ENCODE measurements around the gene OSTM1.

OSTM1 gene

GRCh38 chr6:108100003-108100402 lies 25.5 kb upstream of the OSTM1 start:
- DNase-seq (ENCODE audit: low read depth in 2 of 2), result no peak

- DNase-seq (ENCODE audit: low read depth in 2 of 2), result no peak
Measured at GRCh38 chr6:108097882-108098281, 23.3 kb upstream of the OSTM1 start.

GRCh38 chr6:108093781-108094300 lies 19.3 kb upstream of the OSTM1 start:
- DNase-seq (ENCODE audit: low read depth in 2 of 2), result no peak

GRCh38 chr6:108091288-108091687 lies 16.7 kb upstream of the OSTM1 start:
- no peak for DNase-seq (ENCODE audit: low read depth in 2 of 2)

GRCh38 chr6:108083349-108083748 lies 8.8 kb upstream of the OSTM1 start:
- DNase-seq (ENCODE audit: low read depth in 2 of 2), result no peak

- DNase-seq (ENCODE audit: low read depth in 2 of 2), result no peak
Measured at GRCh38 chr6:108082539-108082938, 8.0 kb upstream of the OSTM1 start.

GRCh38 chr6:108080010-108080780 lies 5.7 kb upstream of the OSTM1 start:
- DNase-seq (ENCODE audit: low read depth in 2 of 2), result no peak

GRCh38 chr6:108078191-108078590 lies 3.6 kb upstream of the OSTM1 start:
- no peak for DNase-seq (ENCODE audit: low read depth in 2 of 2)

GRCh38 chr6:108074057-108074358 lies 533 bp downstream of the OSTM1 start:
- DNase-seq (ENCODE audit: low read depth in 2 of 2), result no peak

- no peak for DNase-seq (ENCODE audit: low read depth in 2 of 2)
Measured at GRCh38 chr6:108071736-108072276, 2.7 kb downstream of the OSTM1 start.

- DNase-seq (ENCODE audit: low read depth in 2 of 2), result no peak
Measured at GRCh38 chr6:108068618-108069017, 5.9 kb downstream of the OSTM1 start.

GRCh38 chr6:108068182-108068581 lies 6.4 kb downstream of the OSTM1 start:
- DNase-seq (ENCODE audit: low read depth in 2 of 2), result no peak

- no peak for DNase-seq (ENCODE audit: low read depth in 2 of 2)
Measured at GRCh38 chr6:108052706-108053105, 21.8 kb downstream of the OSTM1 start.

- no peak for DNase-seq (ENCODE audit: low read depth in 2 of 2)
Measured at GRCh38 chr6:108051481-108051880, 23.1 kb downstream of the OSTM1 start.

- no peak for DNase-seq (ENCODE audit: low read depth in 2 of 2)
Measured at GRCh38 chr6:108039681-108040080, 34.9 kb downstream of the OSTM1 start.

GRCh38 chr6:108036884-108037283 lies 37.7 kb downstream of the OSTM1 start:
- no peak for DNase-seq (ENCODE audit: low read depth in 2 of 2)

- DNase-seq (ENCODE audit: low read depth in 2 of 2), result no peak
Measured at GRCh38 chr6:108031968-108032367, 42.6 kb downstream of the OSTM1 start.

GRCh38 chr6:108030211-108030610 lies 44.3 kb downstream of the OSTM1 start:
- DNase-seq (ENCODE audit: low read depth in 2 of 2), result no peak

- DNase-seq (ENCODE audit: low read depth in 2 of 2), result no peak
Measured at GRCh38 chr6:108029226-108029921, 45.2 kb downstream of the OSTM1 start.

GRCh38 chr6:108027594-108027993 lies 46.9 kb downstream of the OSTM1 start:
- no peak for DNase-seq (ENCODE audit: low read depth in 2 of 2)

GRCh38 chr6:108027056-108027455 lies 47.5 kb downstream of the OSTM1 start:
- no peak for DNase-seq (ENCODE audit: low read depth in 2 of 2)

GRCh38 chr6:108024427-108025073 lies 50.0 kb downstream of the OSTM1 start:
- no peak for DNase-seq (ENCODE audit: low read depth in 2 of 2)
